Peyer's patch (tissue), 4 donors: ENCODE results near the gene BAG1.

Experiments
- CTCF ChIP-seq, 6 experiments: fragments of 450-650 bp in 4 of 6; fragments of 200-600 bp in 2 of 6; sonication (generic) in 1 of 6; IDR thresholded peaks; one replicate each; pipeline ENCODE4 v1.5.1; 2017 to 2019; ENCODE audit warnings: antibody characterized with exemption in 6 of 6, mild to moderate bottlenecking in 3 of 6, moderate library complexity in 1 of 6
- POLR2A ChIP-seq, 2 donors: fragments of 450-650 bp; IDR thresholded peaks; one replicate each; pipeline ENCODE4 v1.5.1; 2017; ENCODE audit warnings: antibody characterized with exemption in 2 of 2, mild to moderate bottlenecking in 2 of 2, moderate library complexity in 2 of 2

- no peak for TF ChIP-seq CTCF (IDR thresholded peaks at IDR 0.05)
- no peak for TF ChIP-seq POLR2A (IDR thresholded peaks at IDR 0.05)
Measured at GRCh38 chr9:33249983-33250382, 14.5 kb downstream of the BAG1 start.
